Mesenteric fat pad (tissue), 1 donor: ENCODE measurements around the gene FOXJ1. TPM values are rescaled to one million over a fixed set of nuclear protein-coding genes. Genes with fewer than 3 reads are reported as not detected.
A peak's percentile ranks its signal among the peaks of the same experiment; 100 is the strongest.

Source experiments
- DNase-seq: peaks from one replicate; pipeline ENCODE4 v3.0.0-alpha.2; 2020; ENCODE audit warnings: low spot score
- total RNA-seq: library from RNA; stranded (reverse); fragmentation: NEBNext Ultra II Directional; extraction: Animal tissue kit (Norgen Biotek cat#: 25700); gene quantifications from one replicate; pipeline ENCODE4 v1.2.1, GENCODE V29; 2021
- donor health status: DM: yes; HTN: yes; CAD: no.

Gene FOXJ1
- total RNA-seq, 1 donor from 2014 or later: 0.16 TPM

- DNase-seq: peak; percentile 71
These were observed 20.7 kb upstream of the FOXJ1 start for GRCh38 chr17:76161619-76162266.

DNA sequence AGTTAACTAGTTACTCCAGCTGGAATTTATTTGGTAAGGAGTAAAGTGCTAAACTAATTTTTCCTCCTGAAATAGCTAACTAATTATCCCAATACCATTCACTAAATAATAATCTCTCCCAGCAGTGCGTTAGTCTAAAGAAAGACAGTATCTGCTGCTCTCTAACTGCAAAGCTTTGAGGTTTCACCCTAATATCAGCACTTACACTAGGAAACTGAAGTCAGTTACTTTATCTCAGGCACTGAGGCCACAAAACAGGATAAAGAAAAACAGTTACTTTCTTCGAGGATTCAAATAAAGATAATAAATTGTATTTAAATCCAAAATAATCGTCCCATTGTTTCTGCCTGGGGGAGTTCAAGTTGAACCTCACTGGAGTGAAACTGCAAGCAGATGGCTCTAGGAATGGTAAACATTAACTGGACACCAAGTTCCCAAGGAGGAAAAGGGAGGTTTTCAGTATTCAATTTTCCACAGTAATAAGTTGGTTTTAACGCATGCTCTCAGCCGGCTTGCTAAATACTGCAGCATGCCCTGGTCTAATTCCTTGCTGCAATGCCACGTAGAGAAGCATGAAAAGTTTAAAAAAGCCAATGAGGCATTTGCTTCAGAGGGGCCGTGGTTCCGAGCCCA lies 20.0 kb upstream of the FOXJ1 start:
- DNase-seq: no peak

DNA sequence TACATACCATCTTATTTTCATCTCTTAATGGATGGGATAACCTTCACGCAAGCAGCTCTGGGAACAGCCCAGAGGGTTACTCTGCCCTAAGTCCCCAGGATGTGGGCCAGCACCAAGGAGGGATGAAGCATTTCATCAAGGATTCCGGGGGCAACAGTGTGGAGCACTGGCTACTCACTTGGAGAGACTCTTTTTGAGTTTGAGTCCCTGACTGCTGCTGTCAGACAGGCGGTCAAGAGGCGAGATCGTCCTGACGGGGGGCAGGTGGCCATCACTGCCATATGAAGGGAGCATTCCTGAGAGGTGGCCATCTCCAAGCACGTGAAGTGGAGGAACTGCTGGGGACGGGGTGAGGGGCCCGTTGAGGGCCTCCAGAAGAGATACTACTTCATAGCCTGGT lies 18.1 kb upstream of the FOXJ1 start:
- peak; percentile 81 for DNase-seq

DNA sequence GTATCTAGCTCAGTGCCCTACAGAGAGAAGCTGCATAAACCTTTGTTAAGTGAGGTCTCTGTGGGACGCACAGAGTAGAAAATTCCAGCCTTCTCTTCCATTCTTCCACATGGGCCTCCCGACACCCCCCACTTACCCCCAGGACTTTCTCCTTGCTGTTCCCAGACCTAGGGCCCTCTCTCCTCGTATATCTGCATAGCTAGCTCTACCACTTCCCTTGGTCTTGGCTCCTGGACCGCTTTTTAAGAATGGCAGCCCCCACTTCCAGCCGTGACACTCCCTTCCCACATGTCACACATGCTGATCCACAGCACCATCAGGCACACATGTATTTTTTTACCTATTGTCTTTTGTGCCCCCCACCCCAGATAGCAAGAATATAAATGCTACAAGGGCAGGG lies 16.7 kb upstream of the FOXJ1 start:
- no peak for DNase-seq

DNA sequence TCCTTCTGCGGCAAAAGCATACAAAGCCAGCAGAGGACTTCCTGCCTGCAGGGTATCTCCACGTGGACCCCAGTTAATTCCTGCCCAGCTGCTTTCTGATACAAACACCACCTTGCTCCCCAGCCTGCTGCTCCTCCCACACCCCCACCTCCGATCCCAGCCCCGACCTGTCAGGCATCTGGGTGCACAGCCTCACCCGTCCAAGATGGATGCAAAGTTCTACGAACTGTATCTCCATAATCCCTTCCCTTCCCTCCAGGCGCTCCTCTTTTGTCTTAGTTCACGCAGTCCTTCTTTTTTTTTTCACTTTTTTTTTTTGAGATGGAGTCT lies 15.6 kb upstream of the FOXJ1 start:
- peak; percentile 67 for DNase-seq

DNA sequence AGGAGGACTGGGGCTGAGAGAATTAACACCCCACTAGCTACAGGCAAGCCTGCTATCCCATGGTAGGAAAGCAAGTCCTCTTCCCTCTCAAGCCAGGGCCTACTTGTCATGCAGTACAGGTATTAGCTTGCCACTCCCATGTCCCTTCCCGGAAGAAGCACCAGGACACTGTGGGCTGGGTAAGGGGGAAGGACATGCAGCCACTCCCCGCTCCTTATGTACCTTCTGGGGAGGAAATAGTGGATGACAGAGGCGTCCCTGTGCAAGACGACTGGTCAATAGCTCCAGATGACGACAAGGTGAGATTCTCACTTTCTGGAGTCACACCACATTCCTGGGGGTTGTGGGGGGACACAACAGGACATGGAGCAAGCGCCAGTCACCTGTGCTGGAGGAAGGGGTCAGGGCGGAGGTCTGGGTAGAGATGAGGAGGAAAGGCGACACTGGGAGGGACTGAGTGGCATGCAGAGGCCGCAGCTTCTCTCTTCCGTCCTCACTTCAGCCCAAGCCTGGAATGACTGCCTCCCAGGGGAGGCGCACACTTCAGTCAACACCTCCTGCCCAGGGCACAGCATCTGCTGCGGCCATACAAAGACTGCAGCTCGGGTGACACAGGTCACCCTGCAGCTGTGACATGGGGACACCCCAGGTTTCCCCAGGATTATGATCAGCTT lies 15.1 kb upstream of the FOXJ1 start:
- DNase-seq: peak; percentile 75

- peak; percentile 85 for DNase-seq
These were observed 14.1 kb upstream of the FOXJ1 start for GRCh38 chr17:76154936-76155845.

GRCh38 chr17:76154292-76154691 lies 13.2 kb upstream of the FOXJ1 start:
- DNase-seq: no peak

- no peak for DNase-seq
These were observed 12.6 kb upstream of the FOXJ1 start for GRCh38 chr17:76153640-76154039.

- peak; percentile 87 for DNase-seq
These were observed 12.2 kb upstream of the FOXJ1 start for GRCh38 chr17:76153202-76153601.

- peak; percentile 68 for DNase-seq
These were observed 11.5 kb upstream of the FOXJ1 start for GRCh38 chr17:76152591-76152990.

GRCh38 chr17:76151896-76152454 lies 10.9 kb upstream of the FOXJ1 start:
- DNase-seq: peak; percentile 68

- peak; percentile 49 for DNase-seq
These were observed 9.9 kb upstream of the FOXJ1 start for GRCh38 chr17:76150712-76151622.

- no peak for DNase-seq
These were observed 8.2 kb upstream of the FOXJ1 start for GRCh38 chr17:76149214-76149613.

DNA sequence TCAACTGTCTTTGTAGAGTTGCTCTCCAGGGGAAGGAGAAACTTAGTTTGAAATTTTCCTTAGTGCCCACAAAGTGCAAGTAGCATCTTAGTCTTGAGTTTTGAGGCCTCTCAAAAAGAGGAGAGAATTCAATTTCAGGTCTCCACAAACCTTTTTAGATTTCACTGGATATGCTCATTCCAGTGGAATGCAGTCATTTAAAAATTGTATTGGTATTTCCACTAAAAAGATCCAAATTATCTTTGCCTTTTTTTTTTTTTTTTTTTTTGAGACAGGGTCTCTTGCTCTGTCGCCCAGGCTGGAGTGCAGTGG lies 6.9 kb upstream of the FOXJ1 start:
- no peak for DNase-seq

- DNase-seq: no peak
These were observed 6.4 kb upstream of the FOXJ1 start for GRCh38 chr17:76147211-76148014.

- DNase-seq: no peak
These were observed 5.2 kb upstream of the FOXJ1 start for GRCh38 chr17:76146053-76146851.

DNA sequence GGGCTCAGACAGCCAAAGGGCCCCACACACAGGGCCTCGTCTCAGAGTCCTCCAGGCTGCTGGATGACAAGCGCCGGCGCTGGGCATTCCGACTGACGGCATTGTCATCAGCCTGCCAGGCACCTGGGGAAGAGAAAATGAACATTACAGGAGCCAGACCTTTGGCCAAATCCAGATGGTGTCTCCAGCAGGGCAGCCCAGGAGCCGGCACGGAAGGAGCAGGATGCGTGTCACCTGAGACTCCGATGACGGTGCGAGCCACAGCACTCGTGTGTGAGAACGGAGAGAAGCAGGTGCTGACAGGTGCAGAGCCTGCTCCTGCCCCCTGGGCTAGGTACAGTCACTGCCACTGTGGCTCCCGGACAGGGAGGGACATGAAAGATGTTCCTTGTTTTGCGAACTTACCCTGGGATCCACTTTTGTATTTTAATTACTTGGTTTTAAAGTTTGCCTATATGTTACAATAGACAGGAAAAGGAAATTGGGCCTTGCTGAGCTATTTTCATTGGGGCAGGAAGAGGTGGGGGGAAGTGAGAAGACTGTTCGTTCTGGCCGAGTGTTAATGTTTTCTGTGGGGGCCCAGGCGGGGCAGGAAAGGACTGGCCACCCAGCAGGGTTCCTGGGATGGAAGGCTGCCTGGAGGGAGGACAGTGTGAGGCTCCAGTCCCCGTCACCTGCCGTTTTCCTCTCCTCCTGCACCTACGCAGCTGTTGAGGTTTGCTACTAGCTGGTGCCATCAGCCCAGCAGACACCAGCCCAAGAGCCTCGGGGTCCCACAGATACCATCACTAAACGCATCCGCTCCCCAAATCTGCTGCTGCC lies 4.4 kb upstream of the FOXJ1 start:
- no peak for DNase-seq
